Ureter (tissue), 1 donor: Measurements from ENCODE around the gene GFOD2. TPM values are rescaled to one million over a fixed set of nuclear protein-coding genes. Genes with fewer than 3 reads are reported as not detected.
"Not testable (repeated sequence)": the region's sequence is repeated elsewhere in the genome, so short reads cannot be mapped to it uniquely, and the experiment has no call there.

ENCODE experiments used
- DNase-seq: peaks from one replicate; pipeline ENCODE4 v3.0.0-alpha.2; 2020; ENCODE audit warnings: low spot score
- total RNA-seq: library from RNA; stranded (reverse); gene quantifications from one replicate; pipeline ENCODE4 v1.2.4, GENCODE V29; 2023
- donor health status: DM: yes; HTN: yes; CAD: no.

Gene GFOD2, protein sequence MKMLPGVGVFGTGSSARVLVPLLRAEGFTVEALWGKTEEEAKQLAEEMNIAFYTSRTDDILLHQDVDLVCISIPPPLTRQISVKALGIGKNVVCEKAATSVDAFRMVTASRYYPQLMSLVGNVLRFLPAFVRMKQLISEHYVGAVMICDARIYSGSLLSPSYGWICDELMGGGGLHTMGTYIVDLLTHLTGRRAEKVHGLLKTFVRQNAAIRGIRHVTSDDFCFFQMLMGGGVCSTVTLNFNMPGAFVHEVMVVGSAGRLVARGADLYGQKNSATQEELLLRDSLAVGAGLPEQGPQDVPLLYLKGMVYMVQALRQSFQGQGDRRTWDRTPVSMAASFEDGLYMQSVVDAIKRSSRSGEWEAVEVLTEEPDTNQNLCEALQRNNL
- total RNA-seq, result 36.5 TPM

- peak; percentile 98 for DNase-seq
Measured at GRCh38 chr16:67719048-67719777, at the start of gene GFOD2. Gene GFOD2, minus strand, starts transcription at chr16:67719316. Its CDS starts 33,601 bp downstream, at chr16:67685715.

DNA sequence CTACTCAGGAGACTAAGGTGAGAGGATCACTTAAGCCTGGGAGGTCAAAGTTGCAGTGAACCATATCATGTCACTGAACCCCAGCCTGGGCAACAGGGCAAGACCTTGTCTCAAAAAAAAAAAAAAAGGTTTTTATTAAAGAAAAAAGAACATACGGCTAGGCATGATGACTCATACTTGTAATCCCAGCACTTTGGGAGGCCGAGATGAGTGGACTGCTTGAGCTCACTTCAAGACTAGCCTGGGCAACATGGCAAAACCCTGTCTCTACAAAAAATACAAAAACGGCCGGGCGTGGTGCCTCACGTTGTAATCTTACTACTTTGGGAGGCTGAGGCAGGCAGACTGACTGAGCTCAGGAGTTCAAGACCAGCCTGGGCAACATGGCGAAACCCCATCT lies 48.8 kb upstream of the GFOD2 start:
- DNase-seq, result no peak

- no peak for DNase-seq
Measured at GRCh38 chr16:67766291-67766690, 47.2 kb upstream of the GFOD2 start.

- no peak for DNase-seq
Measured at GRCh38 chr16:67764158-67764667, 45.1 kb upstream of the GFOD2 start.

DNA sequence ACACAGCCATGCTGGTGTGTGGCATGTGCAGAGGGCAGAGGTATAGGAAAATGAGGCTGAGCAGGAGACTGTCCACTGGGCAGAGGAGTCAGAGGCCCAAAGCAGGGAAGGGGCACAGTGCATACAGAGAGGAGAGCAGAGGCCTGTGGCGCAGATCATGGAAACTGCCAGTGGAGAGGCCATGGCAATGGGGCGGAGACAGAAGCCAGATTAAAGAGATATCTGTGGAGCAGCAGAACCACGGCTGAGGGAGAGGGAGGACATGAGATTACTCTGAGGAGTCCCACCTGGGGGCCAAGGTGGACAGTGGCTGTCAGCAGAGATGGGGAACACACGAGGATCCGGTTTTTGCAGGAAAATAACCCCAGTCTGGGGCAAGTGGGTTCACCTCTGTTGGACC lies 44.0 kb upstream of the GFOD2 start:
- DNase-seq, result no peak

GRCh38 chr16:67762385-67762784 lies 43.3 kb upstream of the GFOD2 start:
- no peak for DNase-seq

GRCh38 chr16:67761924-67762323 lies 42.8 kb upstream of the GFOD2 start:
- no peak for DNase-seq

DNA sequence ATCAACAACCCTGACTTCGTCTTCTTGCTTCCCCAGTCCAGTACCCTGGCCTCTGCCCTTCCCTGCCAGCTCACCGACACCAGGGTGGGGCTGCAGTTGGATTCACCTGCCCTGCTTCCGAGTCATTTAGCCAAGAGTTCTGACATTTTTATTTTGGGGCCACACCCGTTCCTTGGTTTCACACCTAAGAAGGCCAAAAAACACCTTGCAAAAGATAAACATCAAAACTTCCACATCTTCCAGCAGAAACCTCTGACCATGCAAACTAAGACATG lies 41.8 kb upstream of the GFOD2 start:
- no peak for DNase-seq

DNA sequence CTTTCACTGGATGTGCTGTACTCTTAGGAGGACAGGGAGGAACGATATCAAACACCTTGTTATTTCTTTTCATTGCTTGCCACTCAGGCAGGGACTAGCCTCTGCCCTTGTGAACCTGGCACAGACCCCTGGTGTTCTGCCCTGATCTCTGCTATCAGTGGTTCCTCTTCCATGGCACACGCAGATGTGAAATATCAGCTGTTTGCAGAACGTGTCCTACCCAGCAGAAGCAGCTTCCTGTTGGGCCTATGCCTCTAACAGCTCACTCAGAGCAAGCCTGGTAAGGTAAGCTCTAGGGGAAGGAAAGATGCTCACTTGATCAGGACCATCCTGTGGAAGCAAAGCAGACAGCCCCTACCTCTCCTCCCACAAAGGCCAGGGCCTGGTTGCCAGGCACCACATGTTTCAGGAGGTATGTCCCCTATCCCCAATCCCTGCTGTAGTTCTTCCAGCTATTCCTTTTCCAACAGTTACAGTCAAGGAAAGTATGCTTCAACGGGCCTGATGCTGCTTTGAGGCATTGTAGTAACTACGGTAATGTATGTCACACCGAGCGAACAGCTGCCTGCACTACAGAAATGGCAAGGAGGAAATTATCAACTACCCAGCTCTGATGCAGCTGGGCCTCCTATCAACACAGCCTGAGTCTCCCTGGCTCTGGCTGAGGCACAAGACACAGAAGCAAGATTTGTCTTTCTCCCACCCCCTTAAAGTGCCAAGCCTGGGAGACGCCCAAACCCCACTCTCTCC lies 41.3 kb upstream of the GFOD2 start:
- DNase-seq, result no peak

DNA sequence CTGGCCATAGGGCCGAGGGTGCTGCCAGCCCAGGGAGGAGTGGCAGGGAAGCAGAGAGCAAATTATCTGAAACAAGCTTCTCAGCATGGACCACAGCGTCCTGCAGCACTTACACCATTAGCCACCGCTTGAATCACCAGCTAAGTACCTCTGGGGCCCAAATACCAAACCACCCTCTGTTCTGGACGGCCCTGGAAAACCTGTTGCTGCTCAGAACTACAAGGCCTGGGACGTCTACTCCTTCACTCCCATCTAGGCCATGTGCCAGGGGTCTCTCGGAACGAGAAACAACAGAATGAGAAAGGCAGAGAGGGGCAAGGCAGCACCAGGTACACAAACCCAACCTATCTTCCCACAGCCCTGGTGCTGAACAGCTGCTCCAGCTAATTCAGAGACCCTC lies 39.9 kb upstream of the GFOD2 start:
- DNase-seq, result no peak

DNA sequence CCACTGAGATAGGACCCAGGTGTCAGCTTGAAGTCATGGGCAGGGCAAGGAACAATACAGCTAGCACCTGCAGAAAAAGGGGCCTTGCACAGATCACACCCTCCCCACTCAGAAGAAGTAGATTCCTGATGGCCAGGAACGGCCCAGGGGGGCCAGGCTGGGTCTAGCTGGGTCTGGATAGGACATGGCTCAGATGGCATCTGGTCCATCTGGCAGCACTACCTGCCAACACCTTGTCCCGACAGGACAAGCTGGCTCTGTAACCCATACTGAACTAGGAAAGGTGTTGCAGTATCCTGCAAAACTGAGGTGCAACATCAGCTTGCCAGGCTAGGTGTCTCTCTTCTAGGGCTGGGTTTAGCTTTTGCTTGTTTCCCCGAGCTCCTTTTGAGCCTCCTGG lies 38.9 kb upstream of the GFOD2 start:
- no peak for DNase-seq

- no peak for DNase-seq
Measured at GRCh38 chr16:67752641-67753040, 33.5 kb upstream of the GFOD2 start.

DNA sequence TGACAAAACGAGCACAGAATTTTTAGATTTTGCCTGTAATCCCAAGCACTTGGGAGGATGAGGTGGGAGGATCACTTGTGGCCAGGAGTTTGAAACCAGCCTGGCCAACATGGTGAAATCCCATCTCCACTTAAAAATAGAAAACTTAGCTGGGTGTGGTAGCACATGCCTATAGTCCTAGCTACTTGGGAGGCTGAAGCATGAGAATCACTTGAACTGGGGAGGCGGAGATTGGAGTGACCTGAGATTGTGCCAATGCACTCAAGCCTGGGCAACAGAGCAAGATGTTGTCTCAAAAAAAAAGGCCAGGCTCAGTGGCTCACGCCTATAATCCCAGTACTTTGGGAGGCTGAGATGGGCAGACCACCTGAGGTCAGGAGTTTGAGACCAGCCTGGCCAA lies 32.2 kb upstream of the GFOD2 start:
- not testable (repeated sequence) for DNase-seq

GRCh38 chr16:67750466-67750865 lies 31.4 kb upstream of the GFOD2 start:
- no peak for DNase-seq

- DNase-seq, result no peak
Measured at GRCh38 chr16:67749436-67750078, 30.4 kb upstream of the GFOD2 start.

DNA sequence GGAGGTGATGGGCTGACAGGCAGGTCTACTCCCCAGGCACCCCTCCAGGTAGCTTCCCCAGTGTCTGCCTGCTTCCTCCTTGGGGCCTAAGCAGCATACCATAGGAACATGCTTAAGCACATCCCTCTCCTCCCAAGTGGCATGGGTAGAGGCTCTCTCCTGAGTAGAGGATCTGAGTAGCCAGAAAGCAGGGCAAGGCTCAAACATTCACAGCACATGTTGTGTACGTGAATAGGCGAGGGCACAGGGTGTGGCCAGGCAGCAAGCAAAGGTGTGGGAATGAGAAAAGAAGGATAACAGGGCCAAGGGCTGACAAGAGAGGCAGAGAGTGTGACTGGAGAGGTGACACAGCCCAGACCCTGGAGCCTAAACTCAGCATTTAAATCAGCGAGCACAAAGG lies 29.7 kb upstream of the GFOD2 start:
- no peak for DNase-seq

- no peak for DNase-seq
Measured at GRCh38 chr16:67746846-67747245, 27.7 kb upstream of the GFOD2 start.

- no peak for DNase-seq
Measured at GRCh38 chr16:67741118-67741517, 22.0 kb upstream of the GFOD2 start.

DNA sequence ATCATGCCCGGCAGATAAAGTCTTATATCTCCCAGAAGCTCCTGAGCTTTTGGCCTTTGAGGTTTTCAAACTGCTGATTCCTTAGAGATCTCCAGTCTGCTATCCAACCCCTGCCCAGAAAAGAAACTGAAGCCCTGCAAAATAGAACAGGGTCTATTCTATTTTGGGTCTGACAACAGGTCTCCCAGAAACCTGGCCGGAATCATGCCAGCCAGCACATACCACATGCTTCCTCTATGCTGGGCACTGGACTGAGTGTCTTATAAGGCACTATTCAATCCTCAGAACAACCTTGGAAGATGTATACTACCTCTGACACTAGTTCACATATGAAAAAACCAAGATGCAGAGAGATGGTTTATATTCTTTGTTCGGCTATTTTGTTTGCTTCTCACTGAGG lies 21.3 kb upstream of the GFOD2 start:
- DNase-seq, result no peak

DNA sequence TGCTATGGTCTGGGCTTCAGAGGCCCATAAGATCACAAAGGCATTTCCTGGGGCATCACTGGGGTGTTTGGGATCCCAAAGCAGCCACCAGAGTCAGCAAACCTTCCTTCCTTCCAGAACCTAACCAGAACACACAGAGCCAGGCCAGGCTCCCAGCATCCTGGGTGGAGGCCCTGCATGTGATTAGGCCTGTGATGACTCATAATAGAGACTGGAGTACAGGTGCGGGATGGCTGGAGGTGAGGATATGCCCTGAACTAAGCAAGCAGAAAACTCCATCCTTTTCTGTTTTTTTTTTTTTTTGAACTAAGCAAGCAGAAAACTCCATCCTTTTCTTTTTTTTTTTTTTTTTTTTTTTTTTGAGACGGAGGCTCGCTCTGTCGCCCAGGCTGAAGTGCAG lies 17.7 kb upstream of the GFOD2 start:
- no peak for DNase-seq

GRCh38 chr16:67734731-67735201 lies 15.7 kb upstream of the GFOD2 start:
- no peak for DNase-seq
